Measurements from ENCODE around the gene PRSS38.

DNA sequence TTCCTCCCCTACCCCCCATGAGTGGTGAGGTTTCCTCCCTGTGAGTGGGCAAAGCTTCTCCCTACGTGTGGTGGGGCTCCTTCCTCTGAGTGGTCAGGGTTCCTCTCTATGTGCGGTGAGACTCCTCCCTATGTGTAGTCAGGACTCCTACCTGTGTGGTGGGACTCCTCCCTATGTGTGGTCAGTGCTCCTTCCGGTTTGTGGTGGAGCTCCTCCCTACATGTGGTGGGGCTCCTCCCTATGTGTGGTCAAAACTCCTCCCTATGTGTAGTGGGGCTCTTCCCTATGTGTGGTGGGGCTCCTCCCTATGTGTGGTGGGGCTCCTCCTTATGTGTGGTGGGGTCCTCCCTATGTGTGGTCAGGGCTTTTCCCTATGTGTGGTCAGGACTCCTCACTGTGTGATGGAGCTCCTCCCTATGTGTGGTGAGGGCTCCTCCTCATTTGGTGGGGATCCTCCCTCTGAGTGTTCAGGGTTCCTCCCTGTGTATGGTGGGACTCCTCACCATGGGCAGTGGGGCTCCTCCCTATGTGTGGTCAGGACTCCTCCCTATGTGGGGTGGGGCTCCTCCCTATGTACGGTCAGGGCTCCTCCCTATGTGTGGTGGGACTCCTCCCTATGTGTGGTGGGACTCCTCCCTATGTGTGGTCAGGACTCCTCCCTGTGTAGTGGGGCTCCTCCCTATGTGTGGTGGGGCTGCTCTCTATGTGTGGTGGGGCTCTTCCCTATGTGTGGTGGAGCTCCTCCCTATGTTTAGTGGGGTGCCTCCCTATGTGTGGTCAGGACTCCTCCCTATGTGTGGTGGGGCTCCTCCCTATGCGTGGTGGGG lies 29.1 kb downstream of the PRSS38 start:
- no peak for TF ChIP-seq EZH2 (IDR thresholded peaks at IDR 0.05; ENCODE audit: low read length)
- TF ChIP-seq, protein P1, sequence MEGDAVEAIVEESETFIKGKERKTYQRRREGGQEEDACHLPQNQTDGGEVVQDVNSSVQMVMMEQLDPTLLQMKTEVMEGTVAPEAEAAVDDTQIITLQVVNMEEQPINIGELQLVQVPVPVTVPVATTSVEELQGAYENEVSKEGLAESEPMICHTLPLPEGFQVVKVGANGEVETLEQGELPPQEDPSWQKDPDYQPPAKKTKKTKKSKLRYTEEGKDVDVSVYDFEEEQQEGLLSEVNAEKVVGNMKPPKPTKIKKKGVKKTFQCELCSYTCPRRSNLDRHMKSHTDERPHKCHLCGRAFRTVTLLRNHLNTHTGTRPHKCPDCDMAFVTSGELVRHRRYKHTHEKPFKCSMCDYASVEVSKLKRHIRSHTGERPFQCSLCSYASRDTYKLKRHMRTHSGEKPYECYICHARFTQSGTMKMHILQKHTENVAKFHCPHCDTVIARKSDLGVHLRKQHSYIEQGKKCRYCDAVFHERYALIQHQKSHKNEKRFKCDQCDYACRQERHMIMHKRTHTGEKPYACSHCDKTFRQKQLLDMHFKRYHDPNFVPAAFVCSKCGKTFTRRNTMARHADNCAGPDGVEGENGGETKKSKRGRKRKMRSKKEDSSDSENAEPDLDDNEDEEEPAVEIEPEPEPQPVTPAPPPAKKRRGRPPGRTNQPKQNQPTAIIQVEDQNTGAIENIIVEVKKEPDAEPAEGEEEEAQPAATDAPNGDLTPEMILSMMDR (optimal IDR thresholded peaks at IDR 0.05 in 1 of 3, IDR thresholded peaks at IDR 0.05 in 1 of 3, conservative IDR thresholded peaks at IDR 0.05 in 1 of 3; ENCODE audit: extremely low read depth in 1 of 3, insufficient read depth in 2 of 3, low read length in 3 of 3): no peak
